ENCODE results near the gene ITGA6.

ITGA6 gene

GRCh38 chr2:172461591-172462372 is 34.4 kb downstream of the ITGA6 start:
- H3K27ac Mint-ChIP-seq: no peak overlapping the region
- peaks cover 89% of the 10 kb centered on the region for H3K4me1 Mint-ChIP-seq (ENCODE audit: low read depth)
- H3K4me3 Mint-ChIP-seq: peak overlapping the region; percentile 78
- H3K27me3 Mint-ChIP-seq: no peaks in the 10 kb centered on the region
- H3K9me3 Mint-ChIP-seq (ENCODE audit: low read depth): no peaks in the 10 kb centered on the region
- H3K36me3 Mint-ChIP-seq: no peaks in the 10 kb centered on the region

GRCh38 chr2:172462373-172462848 is 35.0 kb downstream of the ITGA6 start:
- peaks cover 88% of the 10 kb centered on the region for H3K4me1 Mint-ChIP-seq (ENCODE audit: low read depth)
- H3K27me3 Mint-ChIP-seq: no peaks in the 10 kb centered on the region
- H3K9me3 Mint-ChIP-seq (ENCODE audit: low read depth): no peaks in the 10 kb centered on the region
- H3K27ac Mint-ChIP-seq: no peak overlapping the region
- peak overlapping the region; percentile 78 for H3K4me3 Mint-ChIP-seq
- H3K36me3 Mint-ChIP-seq: no peaks in the 10 kb centered on the region

GRCh38 chr2:172462849-172463381 is 35.5 kb downstream of the ITGA6 start:
- H3K27ac Mint-ChIP-seq: peak overlapping the region; percentile 74
- H3K9me3 Mint-ChIP-seq (ENCODE audit: low read depth): no peaks in the 10 kb centered on the region
- H3K4me1 Mint-ChIP-seq (ENCODE audit: low read depth): peaks cover 84% of the 10 kb centered on the region
- no peaks in the 10 kb centered on the region for H3K36me3 Mint-ChIP-seq
- H3K27me3 Mint-ChIP-seq: no peaks in the 10 kb centered on the region
- H3K4me3 Mint-ChIP-seq: peak overlapping the region; percentile 78

- H3K27ac Mint-ChIP-seq: peak overlapping the region; percentile 74
- no peaks in the 10 kb centered on the region for H3K27me3 Mint-ChIP-seq
- peaks cover 3% of the 10 kb centered on the region for H3K36me3 Mint-ChIP-seq
- peak overlapping the region; percentile 21 for H3K4me3 Mint-ChIP-seq
- H3K4me1 Mint-ChIP-seq (ENCODE audit: low read depth): peaks cover 75% of the 10 kb centered on the region
- H3K9me3 Mint-ChIP-seq (ENCODE audit: low read depth): no peaks in the 10 kb centered on the region
These were observed 37.2 kb downstream of the ITGA6 start for GRCh38 chr2:172464400-172465129.

- Mint-ChIP-seq H3K27ac (peak overlapping the region; percentile 74), H3K4me1 (ENCODE audit: low read depth) (peaks cover 67% of the 10 kb centered on the region), H3K36me3 (peaks cover 6% of the 10 kb centered on the region), H3K27me3 (no peaks in the 10 kb centered on the region), H3K4me3 (peak overlapping the region; percentile 2), H3K9me3 (ENCODE audit: low read depth) (no peaks in the 10 kb centered on the region)
These were observed 38.3 kb downstream of the ITGA6 start for GRCh38 chr2:172465417-172466334.

- H3K36me3 Mint-ChIP-seq: peaks cover 8% of the 10 kb centered on the region
- H3K9me3 Mint-ChIP-seq (ENCODE audit: low read depth): no peaks in the 10 kb centered on the region
- H3K27ac Mint-ChIP-seq: peak overlapping the region; percentile 62
- peaks cover 67% of the 10 kb centered on the region for H3K4me1 Mint-ChIP-seq (ENCODE audit: low read depth)
- no peak overlapping the region for H3K4me3 Mint-ChIP-seq
- H3K27me3 Mint-ChIP-seq: no peaks in the 10 kb centered on the region
These were observed 40.0 kb downstream of the ITGA6 start for GRCh38 chr2:172467382-172467781.

GRCh38 chr2:172470958-172471922 is 43.9 kb downstream of the ITGA6 start:
- Mint-ChIP-seq H3K9me3 (ENCODE audit: low read depth) (no peaks in the 10 kb centered on the region), H3K4me1 (ENCODE audit: low read depth) (peaks cover 53% of the 10 kb centered on the region), H3K27me3 (no peaks in the 10 kb centered on the region), H3K36me3 (peaks cover 18% of the 10 kb centered on the region), H3K4me3 (no peak overlapping the region), H3K27ac (peak overlapping the region; percentile 66)

- H3K4me1 Mint-ChIP-seq (ENCODE audit: low read depth): peaks cover 54% of the 10 kb centered on the region
- no peaks in the 10 kb centered on the region for H3K27me3 Mint-ChIP-seq
- H3K4me3 Mint-ChIP-seq: peak overlapping the region; percentile 68
- H3K36me3 Mint-ChIP-seq: peaks cover 21% of the 10 kb centered on the region
- peak overlapping the region; percentile 84 for H3K27ac Mint-ChIP-seq
- H3K9me3 Mint-ChIP-seq (ENCODE audit: low read depth): no peaks in the 10 kb centered on the region
These were observed 45.2 kb downstream of the ITGA6 start for GRCh38 chr2:172472446-172473033.

- H3K27ac Mint-ChIP-seq: peak overlapping the region; percentile 84
- H3K27me3 Mint-ChIP-seq: no peaks in the 10 kb centered on the region
- no peaks in the 10 kb centered on the region for H3K9me3 Mint-ChIP-seq (ENCODE audit: low read depth)
- peaks cover 23% of the 10 kb centered on the region for H3K36me3 Mint-ChIP-seq
- peaks cover 55% of the 10 kb centered on the region for H3K4me1 Mint-ChIP-seq (ENCODE audit: low read depth)
- H3K4me3 Mint-ChIP-seq: no peak overlapping the region
These were observed 45.8 kb downstream of the ITGA6 start for GRCh38 chr2:172473167-172473566.

GRCh38 chr2:172478353-172478752 is 51.0 kb downstream of the ITGA6 start:
- Mint-ChIP-seq H3K27me3 (no peaks in the 10 kb centered on the region), H3K4me1 (ENCODE audit: low read depth) (peaks cover 68% of the 10 kb centered on the region), H3K4me3 (no peak overlapping the region), H3K36me3 (peaks cover 16% of the 10 kb centered on the region), H3K27ac (peak overlapping the region; percentile 38), H3K9me3 (ENCODE audit: low read depth) (no peaks in the 10 kb centered on the region)

GRCh38 chr2:172480301-172481218 is 53.2 kb downstream of the ITGA6 start:
- H3K4me1 Mint-ChIP-seq (ENCODE audit: low read depth): peaks cover 73% of the 10 kb centered on the region
- peak overlapping the region; percentile 24 for H3K4me3 Mint-ChIP-seq
- H3K27me3 Mint-ChIP-seq: no peaks in the 10 kb centered on the region
- H3K9me3 Mint-ChIP-seq (ENCODE audit: low read depth): no peaks in the 10 kb centered on the region
- H3K27ac Mint-ChIP-seq: peak overlapping the region; percentile 52
- peaks cover 13% of the 10 kb centered on the region for H3K36me3 Mint-ChIP-seq

- H3K27me3 Mint-ChIP-seq: no peaks in the 10 kb centered on the region
- no peaks in the 10 kb centered on the region for H3K9me3 Mint-ChIP-seq (ENCODE audit: low read depth)
- no peak overlapping the region for H3K4me3 Mint-ChIP-seq
- peaks cover 71% of the 10 kb centered on the region for H3K4me1 Mint-ChIP-seq (ENCODE audit: low read depth)
- peak overlapping the region; percentile 75 for H3K27ac Mint-ChIP-seq
- peaks cover 11% of the 10 kb centered on the region for H3K36me3 Mint-ChIP-seq
These were observed 54.3 kb downstream of the ITGA6 start for GRCh38 chr2:172481507-172482262.
